ENCODE results near the gene HABP4. TPM values are rescaled to one million over a fixed set of nuclear protein-coding genes. Genes with fewer than 3 reads are reported as not detected.

The HABP4 gene
- total and polyA plus RNA-seq, 9 of the 15 experiments (the other 6 are each of a cell fraction or from before 2014, with no cell fraction given), result 0.38 to 2.4 (median 1.9) TPM

GRCh38 chr9:96437454-96437853, 12.5 kb upstream of the HABP4 start:
- no peak overlapping the region for H2AFZ ChIP-seq (ENCODE audit: low read depth, low read length)
- POLR2A ChIA-PET, result no interaction called here
- intact Hi-C loops (cut with micrococcal nuclease), result no loop called here
- CTCF ChIA-PET (ENCODE audit: low intra/inter-chr PET ratio), result no interaction called here
- no peaks in the 10 kb centered on the region for H3K9me1 ChIP-seq (ENCODE audit: control insufficient read depth, insufficient read depth, low read length)
- H3K9me3 ChIP-seq (replicated peaks; ENCODE audit: control insufficient read depth, insufficient read depth, low read depth, low read length), result 0 out of 2 replicates have a peak, but pooled peaks cover 1% of the 10 kb centered on the region
- ATAC-seq (no peak), DNase-seq (ENCODE audit: extremely low read depth in 1 of 4, low spot score in 3 of 4) (no peak), FAIRE-seq (no peak)
- H3K27ac ChIP-seq (ENCODE audit: extremely low read depth, low read depth, low read length), result no peak overlapping the region
- no peaks in the 10 kb centered on the region; a peak in 1 of 5 replicates for H3K4me1 ChIP-seq (replicated peaks in 1 of 2; ENCODE audit: control insufficient read depth in 2 of 2, insufficient read depth in 2 of 2, low read length in 2 of 2)
- H3K36me3 ChIP-seq (ENCODE audit: control insufficient read depth, insufficient read depth, low read length), result no peaks in the 10 kb centered on the region
- in situ Hi-C loops (cut with MboI), result loop anchor here (25.0 kb wide), 1 partner anchor 225 kb away; the partner anchor contains the start of gene PRXL2C
- H4K20me1 ChIP-seq (replicated peaks; ENCODE audit: control insufficient read depth, insufficient read depth, low read length), result no peaks in the 10 kb centered on the region
- no peak overlapping the region for H3K9ac ChIP-seq (ENCODE audit: insufficient read depth in 1 of 2, low read depth in 2 of 2, low read length in 2 of 2)
- BruUV-seq (replicated peaks), result no TSS peak
- H3K4me3 ChIP-seq, result no peak overlapping the region
- H3K27me3 ChIP-seq (ENCODE audit: control insufficient read depth in 2 of 2, insufficient read depth in 2 of 2, low read length in 2 of 2), result no peaks in the 10 kb centered on the region
- no peak overlapping the region for H3K4me2 ChIP-seq (ENCODE audit: insufficient read depth, low read length)
- H3K79me2 ChIP-seq (ENCODE audit: control insufficient read depth, insufficient read depth, low read length), result no peaks in the 10 kb centered on the region
- TF ChIP-seq ZFP91 (CRISPR knock-in tag; IDR thresholded peaks at IDR 0.05), result no peak
- TF ChIP-seq HNRNPH1 (optimal IDR thresholded peaks at IDR 0.05; ENCODE audit: low read depth, low read length), result no peak
- no peak for TF ChIP-seq MTA2 (IDR thresholded peaks at IDR 0.05; ENCODE audit: low read depth)
- no peak for TF ChIP-seq ZNF277 (CRISPR knock-in tag; IDR thresholded peaks at IDR 0.05; ENCODE audit: borderline replicate concordance)
- no peak for TF ChIP-seq TARDBP (IDR thresholded peaks at IDR 0.05)
- 0 out of 2 replicates have a peak, but pooled peaks have one; percentile 36 for TF ChIP-seq HDAC2 (IDR thresholded peaks at IDR 0.05)
- TF ChIP-seq BCOR (IDR thresholded peaks at IDR 0.05), result peak; percentile 77; the same call in 1 of the 2 replicates
- TF ChIP-seq ADNP (tag; IDR thresholded peaks at IDR 0.05), result 0 out of 2 replicates have a peak, but pooled peaks have one; percentile 25
- peak; percentile 71 for TF ChIP-seq RBM25 (IDR thresholded peaks at IDR 0.05; ENCODE audit: low read depth, low read length, severe bottlenecking)
- WGBS (ENCODE audit: insufficient coverage, low coverage, missing lambda C conversion rate), result 67% methylated on average over 7 of the region's 7 CpGs
